CD14-positive monocyte (primary cell): ENCODE measurements around the gene CSMD2. TPM values are rescaled to one million over a fixed set of nuclear protein-coding genes. Genes with fewer than 3 reads are reported as not detected.
A peak's percentile ranks its signal among the peaks of the same experiment; 100 is the strongest.

Source experiments
- DNase-seq, 3 donors: peaks; one replicate each; pipeline ENCODE4 v3.0.0-alpha.2; 2011 to 2022
- H2AFZ ChIP-seq: 2 replicates; pipeline ENCODE4 v1.6.0; 2012; ENCODE audit warnings: mild to moderate bottlenecking, low read depth, low read length, inconsistent platforms; ENCODE audit not compliant: insufficient read depth, poor library complexity, severe bottlenecking
- H3K27ac ChIP-seq, 2 donors: 1 replicate in 1 of 2; 2 replicates in 1 of 2; pipeline ENCODE4 v1.5.1; 2012 to 2013; ENCODE audit warnings: low read length in 2 of 2, control low read depth in 1 of 2, inconsistent platforms in 1 of 2, low read depth in 1 of 2, mild to moderate bottlenecking in 1 of 2
- H3K27me3 ChIP-seq, 2 donors: one replicate each; pipeline versions ENCODE4 v1.6.0 to v1.6.1; 2011 to 2013; ENCODE audit warnings: low read length in 2 of 2; ENCODE audit not compliant: control insufficient read depth in 2 of 2, insufficient read depth in 2 of 2
- H3K36me3 ChIP-seq, 2 donors: replicated peaks in 1 of 2; 1 replicate in 1 of 2; 2 replicates in 1 of 2; pipeline versions ENCODE4 v1.5.1 to v1.6.1; 2012 to 2013; ENCODE audit warnings: low read length in 2 of 2, control low read depth in 1 of 2, inconsistent platforms in 1 of 2, mild to moderate bottlenecking in 1 of 2; ENCODE audit not compliant: insufficient read depth in 2 of 2, control insufficient read depth in 1 of 2
- H3K4me1 ChIP-seq, 2 donors: 1 replicate in 1 of 2; 2 replicates in 1 of 2; pipeline versions ENCODE4 v1.5.1 to v1.6.1; 2012 to 2013; ENCODE audit warnings: low read length in 2 of 2, control low read depth in 1 of 2, inconsistent platforms in 1 of 2, mild to moderate bottlenecking in 1 of 2, moderate library complexity in 1 of 2; ENCODE audit not compliant: insufficient read depth in 2 of 2, control insufficient read depth in 1 of 2
- H3K4me2 ChIP-seq: replicated peaks from 2 replicates; pipeline ENCODE3; 2012; ENCODE audit warnings: low read length, moderate library complexity, mild to moderate bottlenecking; ENCODE audit not compliant: poor library complexity, severe bottlenecking; ENCODE audit errors: extremely low read depth
- H3K4me3 ChIP-seq, 3 experiments: fragments of 200-600 bp in 1 of 3; sonication (generic) in 1 of 3; replicated peaks in 1 of 3; 1 replicate in 2 of 3; 2 replicates in 1 of 3; pipeline ENCODE4 v1.5.1; 2011 to 2013; ENCODE audit warnings: low read length in 3 of 3, mild to moderate bottlenecking in 3 of 3, control low read depth in 2 of 3, low read depth in 2 of 3, inconsistent platforms in 1 of 3, moderate library complexity in 1 of 3
- H3K79me2 ChIP-seq: 2 replicates; pipeline ENCODE4 v1.6.0; 2012; ENCODE audit warnings: mild to moderate bottlenecking, control low read depth, inconsistent platforms, low read length, moderate library complexity; ENCODE audit not compliant: insufficient read depth
- H3K9ac ChIP-seq: 2 replicates; pipeline ENCODE4 v1.6.0; 2017; ENCODE audit warnings: low read length, mild to moderate bottlenecking; ENCODE audit not compliant: insufficient read depth, poor library complexity, severe bottlenecking
- H3K9me3 ChIP-seq, 2 donors: replicated peaks in 1 of 2; 1 replicate in 1 of 2; 2 replicates in 1 of 2; pipeline versions ENCODE4 v1.5.1 to v1.6.1; 2012 to 2013; ENCODE audit warnings: low read length in 2 of 2, control low read depth in 1 of 2; ENCODE audit not compliant: control insufficient read depth in 1 of 2, insufficient read depth in 1 of 2
- H4K20me1 ChIP-seq: 2 replicates; pipeline ENCODE4 v1.6.0; 2012; ENCODE audit warnings: mild to moderate bottlenecking, low read length, control low read depth, moderate library complexity; ENCODE audit not compliant: insufficient read depth
- H3K27ac Mint-ChIP-seq, 7 donors: one replicate each; pipeline ENCODE4 v1.8.0; 2020; ENCODE audit warnings: mild to moderate bottlenecking in 7 of 7, mixed read lengths in 7 of 7, moderate library complexity in 6 of 7, inconsistent platforms in 2 of 7
- H3K27me3 Mint-ChIP-seq, 3 donors: one replicate each; pipeline ENCODE4 v1.8.0; 2021 to 2022; ENCODE audit warnings: low read depth in 3 of 3, mild to moderate bottlenecking in 3 of 3, mixed read lengths in 3 of 3, moderate library complexity in 3 of 3, inconsistent platforms in 1 of 3
- H3K36me3 Mint-ChIP-seq, 2 donors: one replicate each; pipeline ENCODE4 v1.8.0; 2020; ENCODE audit warnings: mixed read lengths in 2 of 2, inconsistent platforms in 1 of 2, mild to moderate bottlenecking in 1 of 2
- H3K4me1 Mint-ChIP-seq: one replicate; pipeline ENCODE4 v1.8.0; 2020; ENCODE audit warnings: mild to moderate bottlenecking, mixed read lengths
- H3K4me3 Mint-ChIP-seq, 2 donors: one replicate each; pipeline ENCODE4 v1.8.0; 2020; ENCODE audit warnings: mild to moderate bottlenecking in 2 of 2, mixed read lengths in 2 of 2, moderate library complexity in 1 of 2
- H3K9me3 Mint-ChIP-seq, 7 donors: one replicate each; pipeline ENCODE4 v1.8.0; 2020 to 2022; ENCODE audit warnings: mixed read lengths in 7 of 7, mild to moderate bottlenecking in 6 of 7, moderate library complexity in 6 of 7, inconsistent platforms in 2 of 7
- CTCF ChIP-seq: fragments of 200-600 bp; IDR thresholded peaks from one replicate; pipeline ENCODE4 v1.8.0; 2022; ENCODE audit warnings: antibody characterized with exemption, mild to moderate bottlenecking
- WGBS: methylation state at CpG from one replicate; pipeline ENCODE4 v1.1.5; 2013; ENCODE audit warnings: missing lambda C conversion rate; ENCODE audit not compliant: insufficient coverage; 5-methylcytosine and 5-hydroxymethylcytosine counted together
- intact Hi-C, 2 donors: fragments of 100-400 bp; cut with micrococcal nuclease; formaldehyde crosslinking; loops; one replicate each; pipeline versions ENCODE4 v1.15.0 to v1.15.1; 2023
- polyA plus RNA-seq, 3 donors: library from polyadenylated mRNA; depleted of rRNA in 1 of 3; unstranded in 2 of 3; stranded (reverse) in 1 of 3; fragments of 300-500 nt in 2 of 3; fragments of >200 nt in 1 of 3; fragmentation: Illumina TruSeq in 2 of 3; gene quantifications; 1 replicate in 2 of 3; 2 replicates in 1 of 3; pipeline ENCODE4 v1.2.3, GENCODE V29; 2012 to 2021

The CSMD2 gene
- polyA plus RNA-seq, 3 donors, result 0.04 TPM; not detected in 2

- Histone ChIP-seq H2AFZ (no peak overlapping the region), H3K9ac (no peak overlapping the region), H3K79me2 (no peaks in the 10 kb centered on the region), H3K36me3 (no peaks in the 10 kb centered on the region), H3K4me3 (no peak overlapping the region), H3K27ac (no peak overlapping the region), H3K4me1 (peaks cover 0 to 4% of the 10 kb centered on the region in 2 donors), H3K4me2 (no peak overlapping the region), H4K20me1 (no peaks in the 10 kb centered on the region), H3K27me3 (no peaks in the 10 kb centered on the region), H3K9me3 (peaks cover 0 to 15% of the 10 kb centered on the region in 2 donors)
- TF ChIP-seq CTCF, result no peak
- DNase-seq, result no peak
- no CpG with 5 or more reads among the region's 1 CpG for WGBS
- intact Hi-C loops, result no loop called here
- Mint-ChIP-seq H3K27ac (no peak overlapping the region), H3K9me3 (peaks cover 4 to 16% (median 12%) of the 10 kb centered on the region in 7 donors), H3K4me3 (peak overlapping the region in 1 of 2 donors; percentile 10), H3K36me3 (no peaks in the 10 kb centered on the region), H3K4me1 (peaks cover 2% of the 10 kb centered on the region), H3K27me3 (peaks cover 2 to 10% (median 6%) of the 10 kb centered on the region in 3 donors)
These were observed 468.7 kb downstream of the CSMD2 start for GRCh38 chr1:33696311-33696710.

DNA sequence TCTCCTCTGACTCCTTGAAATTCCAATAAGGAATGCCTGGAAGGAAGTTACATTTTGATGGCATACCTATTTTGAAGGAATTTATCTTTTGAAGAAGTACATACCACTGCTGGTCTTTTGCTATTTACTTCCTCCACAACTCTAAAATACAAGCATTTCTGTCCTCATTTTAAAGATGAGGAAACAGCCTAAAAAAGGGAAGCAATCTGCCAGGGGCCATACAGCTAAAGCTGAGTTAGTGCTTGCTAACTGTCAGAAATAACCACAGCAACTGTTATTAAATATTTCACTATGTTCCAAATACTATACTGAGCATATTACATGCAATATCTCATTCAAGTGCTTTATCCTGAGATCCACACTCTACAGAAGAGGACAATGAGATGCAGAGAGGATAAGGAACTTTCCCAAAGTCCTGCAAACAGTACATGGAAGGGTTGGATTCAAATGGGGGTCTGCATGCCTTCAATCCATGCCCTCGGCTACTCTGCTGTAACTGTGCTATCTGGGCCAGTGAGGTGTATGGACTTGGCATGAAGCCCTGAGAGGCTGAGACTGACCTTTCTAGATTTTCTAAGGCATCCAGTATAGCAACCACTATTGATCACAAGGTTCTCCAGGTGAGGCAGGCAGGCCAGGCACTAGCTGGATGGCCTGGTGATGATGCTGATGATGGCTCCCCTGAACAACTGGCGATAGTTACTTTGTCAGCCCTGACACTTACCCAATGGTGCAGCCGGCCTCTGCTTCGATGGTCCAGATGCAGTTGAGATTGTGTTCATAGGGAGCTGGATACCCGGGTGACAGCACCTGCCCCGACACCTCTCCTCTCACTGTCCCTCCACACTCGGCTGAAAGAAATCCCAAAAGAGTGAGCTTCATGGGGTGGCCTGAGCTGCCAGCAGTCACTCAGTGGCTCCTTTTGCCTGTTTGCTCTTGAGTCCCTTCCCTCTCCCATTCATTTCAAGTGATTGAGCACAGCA, 472.5 kb downstream of the CSMD2 start:
- peaks cover 0 to 4% of the 10 kb centered on the region in 2 donors for H3K4me1 ChIP-seq
- no peaks in the 10 kb centered on the region for H4K20me1 ChIP-seq
- peaks cover 3 to 16% (median 10%) of the 10 kb centered on the region in 7 donors for H3K9me3 Mint-ChIP-seq
- no peak overlapping the region for H3K27ac Mint-ChIP-seq
- H3K36me3 Mint-ChIP-seq, result no peaks in the 10 kb centered on the region
- peaks cover 4 to 9% (median 6%) of the 10 kb centered on the region in 3 donors for H3K27me3 Mint-ChIP-seq
- H3K9me3 ChIP-seq, result peaks cover 0 to 15% of the 10 kb centered on the region in 2 donors
- H3K27ac ChIP-seq, result no peak overlapping the region
- no peak overlapping the region for H3K4me3 ChIP-seq
- TF ChIP-seq CTCF, result no peak
- H3K27me3 ChIP-seq, result no peaks in the 10 kb centered on the region
- no peak overlapping the region for H3K9ac ChIP-seq
- WGBS, result 95% methylated on average over 5 of the region's 7 CpGs
- intact Hi-C loops, result no loop called here
- no peak overlapping the region for H2AFZ ChIP-seq
- H3K79me2 ChIP-seq, result no peaks in the 10 kb centered on the region
- no peak overlapping the region for H3K4me3 Mint-ChIP-seq
- H3K36me3 ChIP-seq, result no peaks in the 10 kb centered on the region
- peak in 1 of 3 donors; percentile 1 for DNase-seq
- peaks cover 2% of the 10 kb centered on the region for H3K4me1 Mint-ChIP-seq
- no peak overlapping the region for H3K4me2 ChIP-seq
